ENCODE results near the gene TNS1. TPM values are rescaled to one million over a fixed set of nuclear protein-coding genes. Genes with fewer than 3 reads are reported as not detected.

Gene TNS1
- total and polyA plus RNA-seq, 2 donors (not counting 1 experiment from before 2014, with no cell fraction given) = 0.10 to 0.86 TPM

DNA sequence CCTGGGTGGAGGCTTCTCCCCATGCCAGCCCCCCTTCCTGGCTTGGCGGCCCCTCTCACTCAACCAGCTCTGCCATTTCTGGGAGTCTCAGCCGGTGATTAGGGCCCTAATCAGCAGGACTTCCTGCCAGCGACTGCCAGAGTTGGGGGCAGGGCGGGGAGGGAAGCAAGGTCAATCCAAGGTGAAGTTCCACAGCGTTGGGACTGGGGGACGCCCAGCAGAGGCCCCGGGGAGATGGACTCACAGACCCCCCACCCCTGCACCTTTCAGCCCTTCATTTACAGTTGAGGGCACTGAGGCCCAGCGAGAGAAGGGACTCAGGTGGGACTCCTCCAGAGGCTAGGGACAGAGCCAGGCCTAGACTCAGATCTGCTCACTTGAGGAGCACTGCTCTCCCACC lies 65.3 kb downstream of the TNS1 start:
- ATAC-seq (ENCODE audit: low read depth) = no peak
- Histone ChIP-seq H3K79me2 (ENCODE audit: control insufficient read depth, insufficient read depth, low read length) (no peaks in the 10 kb centered on the region), H3K27ac (ENCODE audit: low read length in 2 of 2) (no peak overlapping the region), H3K4me3 (ENCODE audit: control extremely low read depth in 1 of 5, extremely low read depth in 1 of 5, insufficient read depth in 1 of 5, low read depth in 2 of 5, low read length in 4 of 5) (no peak overlapping the region), H3K9me3 (ENCODE audit: control extremely low read depth in 1 of 3, control insufficient read depth in 2 of 3, insufficient read depth in 1 of 3, low read length in 2 of 3) (no peaks in the 10 kb centered on the region), H3K4me2 (replicated peaks; ENCODE audit: low read depth, low read length, poor library complexity, severe bottlenecking) (no peak overlapping the region), H3K36me3 (replicated peaks in 1 of 2; ENCODE audit: control extremely low read depth in 1 of 2, control insufficient read depth in 1 of 2, extremely low read depth in 1 of 2, insufficient read depth in 2 of 2, low read length in 1 of 2) (no peaks in the 10 kb centered on the region), H2AFZ (ENCODE audit: insufficient read depth, low read depth, low read length, poor library complexity, severe bottlenecking) (no peak overlapping the region), H3K27me3 (replicated peaks in 1 of 4; ENCODE audit: control extremely low read depth in 1 of 4, control insufficient read depth in 3 of 4, insufficient read depth in 4 of 4, low read length in 3 of 4) (peaks cover 0 to 9% (median 0%) of the 10 kb centered on the region in 4 experiments), H4K20me1 (ENCODE audit: control insufficient read depth, insufficient read depth, low read length, poor library complexity, severe bottlenecking) (no peaks in the 10 kb centered on the region), H3K4me1 (ENCODE audit: control insufficient read depth in 2 of 2, insufficient read depth in 2 of 2, low read length in 2 of 2) (peaks cover 0 to 5% of the 10 kb centered on the region in 2 donors), H3K9ac (ENCODE audit: low read length) (no peak overlapping the region)
- DNase-seq = no peak
- TF ChIP-seq EZH2 (IDR thresholded peaks at IDR 0.05; ENCODE audit: borderline replicate concordance, insufficient read depth, low read depth, low read length, poor library complexity, severe bottlenecking) = no peak
- TF ChIP-seq, protein P1, sequence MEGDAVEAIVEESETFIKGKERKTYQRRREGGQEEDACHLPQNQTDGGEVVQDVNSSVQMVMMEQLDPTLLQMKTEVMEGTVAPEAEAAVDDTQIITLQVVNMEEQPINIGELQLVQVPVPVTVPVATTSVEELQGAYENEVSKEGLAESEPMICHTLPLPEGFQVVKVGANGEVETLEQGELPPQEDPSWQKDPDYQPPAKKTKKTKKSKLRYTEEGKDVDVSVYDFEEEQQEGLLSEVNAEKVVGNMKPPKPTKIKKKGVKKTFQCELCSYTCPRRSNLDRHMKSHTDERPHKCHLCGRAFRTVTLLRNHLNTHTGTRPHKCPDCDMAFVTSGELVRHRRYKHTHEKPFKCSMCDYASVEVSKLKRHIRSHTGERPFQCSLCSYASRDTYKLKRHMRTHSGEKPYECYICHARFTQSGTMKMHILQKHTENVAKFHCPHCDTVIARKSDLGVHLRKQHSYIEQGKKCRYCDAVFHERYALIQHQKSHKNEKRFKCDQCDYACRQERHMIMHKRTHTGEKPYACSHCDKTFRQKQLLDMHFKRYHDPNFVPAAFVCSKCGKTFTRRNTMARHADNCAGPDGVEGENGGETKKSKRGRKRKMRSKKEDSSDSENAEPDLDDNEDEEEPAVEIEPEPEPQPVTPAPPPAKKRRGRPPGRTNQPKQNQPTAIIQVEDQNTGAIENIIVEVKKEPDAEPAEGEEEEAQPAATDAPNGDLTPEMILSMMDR (IDR thresholded peaks at IDR 0.05) = no peak
- 72% methylated on average over 7 of the region's 8 CpGs for WGBS (ENCODE audit: insufficient coverage)
- Mint-ChIP-seq H3K4me1 (peaks cover 4% of the 10 kb centered on the region), H3K4me3 (no peak overlapping the region), H3K9me3 (ENCODE audit: insufficient read depth) (no peaks in the 10 kb centered on the region), H3K27me3 (peaks cover 29% of the 10 kb centered on the region), H3K27ac (no peak overlapping the region)
- intact Hi-C loops (cut with micrococcal nuclease) = no loop called here
- POLR2A ChIA-PET = no interaction called here
- CTCF ChIA-PET = no interaction called here

DNA sequence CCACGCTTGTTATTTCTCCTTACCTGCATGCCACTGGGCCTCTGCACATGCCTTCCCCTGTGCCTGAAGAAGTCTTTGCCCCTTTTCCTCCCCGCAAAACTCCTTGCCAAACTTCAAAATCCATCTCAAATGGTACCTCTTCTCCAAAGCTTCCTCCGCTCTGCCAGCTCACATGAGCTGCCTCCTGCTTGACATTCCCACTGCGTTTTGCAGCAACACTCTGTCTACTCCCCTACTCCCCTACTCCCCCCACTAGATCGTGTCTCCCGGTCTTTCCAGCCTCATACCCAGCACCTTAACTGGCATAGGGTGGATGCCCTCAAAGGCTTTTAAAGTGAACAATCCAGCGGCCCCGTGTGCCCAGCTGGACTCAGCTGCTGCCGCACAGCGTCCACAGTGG lies 65.8 kb downstream of the TNS1 start:
- intact Hi-C loops (cut with micrococcal nuclease) = no loop called here
- Histone ChIP-seq H2AFZ (ENCODE audit: insufficient read depth, low read depth, low read length, poor library complexity, severe bottlenecking) (no peak overlapping the region), H3K4me3 (ENCODE audit: control extremely low read depth in 1 of 5, extremely low read depth in 1 of 5, insufficient read depth in 1 of 5, low read depth in 2 of 5, low read length in 4 of 5) (no peak overlapping the region), H3K27ac (ENCODE audit: low read length in 2 of 2) (no peak overlapping the region), H3K9ac (ENCODE audit: low read length) (no peak overlapping the region), H3K9me3 (ENCODE audit: control extremely low read depth in 1 of 3, control insufficient read depth in 2 of 3, insufficient read depth in 1 of 3, low read length in 2 of 3) (no peaks in the 10 kb centered on the region), H3K36me3 (replicated peaks in 1 of 2; ENCODE audit: control extremely low read depth in 1 of 2, control insufficient read depth in 1 of 2, extremely low read depth in 1 of 2, insufficient read depth in 2 of 2, low read length in 1 of 2) (no peaks in the 10 kb centered on the region), H3K79me2 (ENCODE audit: control insufficient read depth, insufficient read depth, low read length) (no peaks in the 10 kb centered on the region), H3K4me2 (replicated peaks; ENCODE audit: low read depth, low read length, poor library complexity, severe bottlenecking) (no peak overlapping the region), H3K27me3 (replicated peaks in 1 of 4; ENCODE audit: control extremely low read depth in 1 of 4, control insufficient read depth in 3 of 4, insufficient read depth in 4 of 4, low read length in 3 of 4) (peaks cover 0 to 7% (median 0%) of the 10 kb centered on the region in 4 experiments), H3K4me1 (ENCODE audit: control insufficient read depth in 2 of 2, insufficient read depth in 2 of 2, low read length in 2 of 2) (peaks cover 0 to 5% of the 10 kb centered on the region in 2 donors), H4K20me1 (ENCODE audit: control insufficient read depth, insufficient read depth, low read length, poor library complexity, severe bottlenecking) (no peaks in the 10 kb centered on the region)
- peaks cover 4% of the 10 kb centered on the region for H3K4me1 Mint-ChIP-seq
- DNase-seq (no peak), ATAC-seq (ENCODE audit: low read depth) (no peak)
- no peak overlapping the region for H3K4me3 Mint-ChIP-seq
- no peak for TF ChIP-seq EZH2 (IDR thresholded peaks at IDR 0.05; ENCODE audit: borderline replicate concordance, insufficient read depth, low read depth, low read length, poor library complexity, severe bottlenecking)
- TF ChIP-seq, protein P1 (IDR thresholded peaks at IDR 0.05) = no peak
- WGBS (ENCODE audit: insufficient coverage) = 84% methylated on average over 10 of the region's 10 CpGs
- H3K27me3 Mint-ChIP-seq = peaks cover 29% of the 10 kb centered on the region
- H3K27ac Mint-ChIP-seq = no peak overlapping the region
- H3K9me3 Mint-ChIP-seq (ENCODE audit: insufficient read depth) = no peaks in the 10 kb centered on the region
- CTCF ChIA-PET = no interaction called here
- POLR2A ChIA-PET = no interaction called here

All from B cell (primary cell).